Transverse colon (tissue), 3 donors: ENCODE results near the gene UBE2L3.

Experiments used
- CTCF ChIP-seq, 5 experiments: fragments of 200-600 bp in 3 of 5; fragments of 450-650 bp in 2 of 5; sonication (generic) in 3 of 5; IDR thresholded peaks; 1 replicate in 2 of 5; 2 replicates in 3 of 5; pipeline ENCODE4 v1.5.1; 2016 to 2017; ENCODE audit warnings: antibody characterized with exemption in 5 of 5, inconsistent platforms in 3 of 5, mild to moderate bottlenecking in 2 of 5, moderate library complexity in 1 of 5
- POLR2A ChIP-seq: fragments of 450-650 bp; IDR thresholded peaks from one replicate; pipeline ENCODE4 v1.6.1; 2016; ENCODE audit warnings: antibody characterized with exemption, mild to moderate bottlenecking, moderate library complexity

- TF ChIP-seq POLR2A (no peak), CTCF (IDR thresholded peaks at IDR 0.05) (no peak)
These were observed 73.3 kb downstream of the UBE2L3 start for GRCh38 chr22:21640810-21641209.
